Measurements from ENCODE around the gene PFKP. TPM values are rescaled to one million over a fixed set of nuclear protein-coding genes. Genes with fewer than 3 reads are reported as not detected.

PFKP gene
- total and polyA plus RNA-seq, 4 donors, result 15.1 to 49.8 (median 31.8) TPM

DNA sequence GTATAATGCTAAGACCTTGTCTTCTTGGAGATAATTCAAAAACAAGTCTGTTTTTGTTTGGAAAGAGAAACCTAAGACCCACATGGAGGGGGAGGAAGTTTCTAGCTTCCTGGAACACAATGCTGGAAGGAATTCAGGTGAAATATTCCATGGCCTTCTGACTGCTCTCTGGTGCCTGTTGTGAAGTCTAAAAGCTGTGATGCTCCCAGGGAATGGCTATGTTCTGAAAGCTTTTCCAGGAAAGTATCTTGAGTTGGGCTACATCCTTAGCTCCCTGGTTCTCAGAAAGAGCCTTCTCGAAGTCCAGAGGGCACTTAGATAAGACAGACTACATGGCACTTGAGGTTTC, 12.5 kb upstream of the PFKP start:
- peaks cover 0 to 2% (median 0%) of the 10 kb centered on the region in 4 donors for H3K9me3 ChIP-seq (ENCODE audit: control insufficient read depth in 4 of 4, insufficient read depth in 3 of 4, low read length in 3 of 4)
- no peak overlapping the region for H3K27ac ChIP-seq (ENCODE audit: low read depth in 1 of 2, low read length in 1 of 2)
- TF ChIP-seq, protein P1, sequence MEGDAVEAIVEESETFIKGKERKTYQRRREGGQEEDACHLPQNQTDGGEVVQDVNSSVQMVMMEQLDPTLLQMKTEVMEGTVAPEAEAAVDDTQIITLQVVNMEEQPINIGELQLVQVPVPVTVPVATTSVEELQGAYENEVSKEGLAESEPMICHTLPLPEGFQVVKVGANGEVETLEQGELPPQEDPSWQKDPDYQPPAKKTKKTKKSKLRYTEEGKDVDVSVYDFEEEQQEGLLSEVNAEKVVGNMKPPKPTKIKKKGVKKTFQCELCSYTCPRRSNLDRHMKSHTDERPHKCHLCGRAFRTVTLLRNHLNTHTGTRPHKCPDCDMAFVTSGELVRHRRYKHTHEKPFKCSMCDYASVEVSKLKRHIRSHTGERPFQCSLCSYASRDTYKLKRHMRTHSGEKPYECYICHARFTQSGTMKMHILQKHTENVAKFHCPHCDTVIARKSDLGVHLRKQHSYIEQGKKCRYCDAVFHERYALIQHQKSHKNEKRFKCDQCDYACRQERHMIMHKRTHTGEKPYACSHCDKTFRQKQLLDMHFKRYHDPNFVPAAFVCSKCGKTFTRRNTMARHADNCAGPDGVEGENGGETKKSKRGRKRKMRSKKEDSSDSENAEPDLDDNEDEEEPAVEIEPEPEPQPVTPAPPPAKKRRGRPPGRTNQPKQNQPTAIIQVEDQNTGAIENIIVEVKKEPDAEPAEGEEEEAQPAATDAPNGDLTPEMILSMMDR (IDR thresholded peaks at IDR 0.05; ENCODE audit: control extremely low read depth, extremely low read depth), result no peak
- ATAC-seq (ENCODE audit: insufficient read depth, low FRiP score), result no peak
- no peak overlapping the region for H3K9ac ChIP-seq (ENCODE audit: insufficient read depth in 1 of 2, low read length in 2 of 2)
- no peak for DNase-seq
- no peaks in the 10 kb centered on the region for H3K36me3 ChIP-seq (ENCODE audit: control insufficient read depth in 4 of 4, insufficient read depth in 4 of 4, low read length in 4 of 4)
- H3K4me3 ChIP-seq, result no peak overlapping the region
- H3K27me3 ChIP-seq (ENCODE audit: control insufficient read depth in 3 of 3, insufficient read depth in 3 of 3, low read length in 2 of 3), result peaks cover 0 to 18% (median 0%) of the 10 kb centered on the region in 3 donors
- 52 to 57% methylated on average over 1 of the region's 1 CpG for WGBS, 2 donors
- no peaks in the 10 kb centered on the region for H3K4me1 ChIP-seq (ENCODE audit: control insufficient read depth in 5 of 5, insufficient read depth in 5 of 5, low read length in 5 of 5)

- no peak for ATAC-seq (ENCODE audit: insufficient read depth, low FRiP score)
- no peak for DNase-seq
- Histone ChIP-seq H3K4me3 (no peak overlapping the region), H3K9me3 (ENCODE audit: control insufficient read depth in 4 of 4, insufficient read depth in 3 of 4, low read length in 3 of 4) (peaks cover 0 to 2% (median 0%) of the 10 kb centered on the region in 4 donors), H3K36me3 (ENCODE audit: control insufficient read depth in 4 of 4, insufficient read depth in 4 of 4, low read length in 4 of 4) (no peaks in the 10 kb centered on the region), H3K4me1 (ENCODE audit: control insufficient read depth in 5 of 5, insufficient read depth in 5 of 5, low read length in 5 of 5) (no peaks in the 10 kb centered on the region), H3K9ac (ENCODE audit: insufficient read depth in 1 of 2, low read length in 2 of 2) (no peak overlapping the region), H3K27me3 (ENCODE audit: control insufficient read depth in 3 of 3, insufficient read depth in 3 of 3, low read length in 2 of 3) (peaks cover 0 to 20% (median 0%) of the 10 kb centered on the region in 3 donors), H3K27ac (ENCODE audit: low read depth in 1 of 2, low read length in 1 of 2) (no peak overlapping the region)
- 61 to 62% methylated on average over 5 of the region's 5 CpGs for WGBS, 2 donors
- TF ChIP-seq, protein P1 (IDR thresholded peaks at IDR 0.05; ENCODE audit: control extremely low read depth, extremely low read depth), result no peak
Measured at GRCh38 chr10:3056280-3057037, 10.9 kb upstream of the PFKP start.

DNA sequence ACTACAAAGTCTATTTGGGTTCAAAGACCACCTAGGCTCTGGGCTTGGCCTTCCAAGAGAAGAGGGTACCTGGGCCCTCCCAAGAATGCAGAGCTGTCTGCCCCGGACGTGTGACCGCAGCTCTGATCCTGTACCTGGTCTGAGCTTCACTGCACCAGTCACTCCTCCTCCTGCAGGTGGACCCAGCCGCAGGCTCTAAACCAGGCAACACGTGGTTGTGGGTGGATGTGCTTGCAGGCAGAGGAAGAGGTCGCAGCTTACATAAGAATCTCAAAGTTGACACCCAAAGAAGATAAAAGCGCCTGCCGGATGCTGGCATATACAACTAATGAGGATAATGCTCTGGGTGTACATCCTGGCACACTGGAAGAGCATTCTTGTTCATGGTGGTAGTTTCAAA, 9.4 kb upstream of the PFKP start:
- ATAC-seq (ENCODE audit: insufficient read depth, low FRiP score) (no peak), DNase-seq (no peak)
- TF ChIP-seq, protein P1 (IDR thresholded peaks at IDR 0.05; ENCODE audit: control extremely low read depth, extremely low read depth), result no peak
- Histone ChIP-seq H3K36me3 (ENCODE audit: control insufficient read depth in 4 of 4, insufficient read depth in 4 of 4, low read length in 4 of 4) (no peaks in the 10 kb centered on the region), H3K4me3 (no peak overlapping the region), H3K9ac (ENCODE audit: insufficient read depth in 1 of 2, low read length in 2 of 2) (no peak overlapping the region), H3K27me3 (ENCODE audit: control insufficient read depth in 3 of 3, insufficient read depth in 3 of 3, low read length in 2 of 3) (peaks cover 0 to 22% (median 4%) of the 10 kb centered on the region in 3 donors), H3K9me3 (ENCODE audit: control insufficient read depth in 4 of 4, insufficient read depth in 3 of 4, low read length in 3 of 4) (peaks cover 0 to 2% (median 0%) of the 10 kb centered on the region in 4 donors), H3K4me1 (ENCODE audit: control insufficient read depth in 5 of 5, insufficient read depth in 5 of 5, low read length in 5 of 5) (no peaks in the 10 kb centered on the region), H3K27ac (ENCODE audit: low read depth in 1 of 2, low read length in 1 of 2) (no peak overlapping the region)
- WGBS, 2 donors, result 76 to 83% methylated on average over 8 of the region's 8 CpGs

Data from lung (tissue), 12 donors.